PC-3 (cell line): ENCODE results near the gene TRIM71.

Experiments
- CTCF ChIP-seq: fragments of 300-600 bp; sonication (generic); conservative IDR thresholded peaks from 2 replicates; pipeline ENCODE4 v1.5.1; 2017; ENCODE audit warnings: antibody characterized with exemption, low read depth, mild to moderate bottlenecking, low read length
- EZH2phosphoT487 ChIP-seq: fragments of 300-600 bp; sonication (generic); IDR thresholded peaks from 2 replicates; pipeline ENCODE4 v1.6.1; 2018; ENCODE audit warnings: mild to moderate bottlenecking, antibody characterized with exemption, low read length, borderline replicate concordance

- TF ChIP-seq EZH2phosphoT487, result no peak
- no peak for TF ChIP-seq CTCF
Measured at GRCh38 chr3:32849046-32849445, 31.2 kb downstream of the TRIM71 start.
